ENCODE measurements around the gene RRM2. TPM values are rescaled to one million over a fixed set of nuclear protein-coding genes. Genes with fewer than 3 reads are reported as not detected.

Gene RRM2
- total RNA-seq, 1 donor from 2014 or later: 11.9 TPM

GRCh38 chr2:10159581-10160131 lies 37.1 kb downstream of the RRM2 start:
- H3K4me2 ChIP-seq (ENCODE audit: low read length): no peak overlapping the region
- no peaks in the 10 kb centered on the region for H3K27me3 ChIP-seq (ENCODE audit: insufficient read depth, low read length)
- no peak for DNase-seq (ENCODE audit: low read depth)
- no peaks in the 10 kb centered on the region for H3K9me3 ChIP-seq (ENCODE audit: insufficient read depth, low read depth, low read length)
- peaks cover 3% of the 10 kb centered on the region for H3K4me1 Mint-ChIP-seq (ENCODE audit: low read depth, unreplicated experiment)
- H4K20me1 ChIP-seq (ENCODE audit: insufficient read depth, low read length): no peaks in the 10 kb centered on the region
- H3K4me3 Mint-ChIP-seq (ENCODE audit: unreplicated experiment): no peak overlapping the region
- peak overlapping the region; percentile 19 for H2AFZ ChIP-seq (ENCODE audit: low read depth, low read length)
- H3K27me3 Mint-ChIP-seq (ENCODE audit: low read depth, unreplicated experiment): peaks cover 10% of the 10 kb centered on the region
- no peaks in the 10 kb centered on the region for H3K36me3 ChIP-seq (ENCODE audit: insufficient read depth, low read length)
- H3K4me1 ChIP-seq (ENCODE audit: insufficient read depth, low read length): peaks cover 30% of the 10 kb centered on the region
- no peaks in the 10 kb centered on the region for H3K79me2 ChIP-seq (ENCODE audit: insufficient read depth, low read length)
- H3K36me3 Mint-ChIP-seq (ENCODE audit: low read depth, unreplicated experiment): no peaks in the 10 kb centered on the region
- no peak overlapping the region for H3K4me3 ChIP-seq (ENCODE audit: insufficient read depth, low read depth, low read length)
- no peak for FAIRE-seq
- H3K9ac ChIP-seq (ENCODE audit: low read length): no peak overlapping the region
- TF ChIP-seq, protein P1, sequence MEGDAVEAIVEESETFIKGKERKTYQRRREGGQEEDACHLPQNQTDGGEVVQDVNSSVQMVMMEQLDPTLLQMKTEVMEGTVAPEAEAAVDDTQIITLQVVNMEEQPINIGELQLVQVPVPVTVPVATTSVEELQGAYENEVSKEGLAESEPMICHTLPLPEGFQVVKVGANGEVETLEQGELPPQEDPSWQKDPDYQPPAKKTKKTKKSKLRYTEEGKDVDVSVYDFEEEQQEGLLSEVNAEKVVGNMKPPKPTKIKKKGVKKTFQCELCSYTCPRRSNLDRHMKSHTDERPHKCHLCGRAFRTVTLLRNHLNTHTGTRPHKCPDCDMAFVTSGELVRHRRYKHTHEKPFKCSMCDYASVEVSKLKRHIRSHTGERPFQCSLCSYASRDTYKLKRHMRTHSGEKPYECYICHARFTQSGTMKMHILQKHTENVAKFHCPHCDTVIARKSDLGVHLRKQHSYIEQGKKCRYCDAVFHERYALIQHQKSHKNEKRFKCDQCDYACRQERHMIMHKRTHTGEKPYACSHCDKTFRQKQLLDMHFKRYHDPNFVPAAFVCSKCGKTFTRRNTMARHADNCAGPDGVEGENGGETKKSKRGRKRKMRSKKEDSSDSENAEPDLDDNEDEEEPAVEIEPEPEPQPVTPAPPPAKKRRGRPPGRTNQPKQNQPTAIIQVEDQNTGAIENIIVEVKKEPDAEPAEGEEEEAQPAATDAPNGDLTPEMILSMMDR (IDR thresholded peaks at IDR 0.05; ENCODE audit: insufficient read depth, low read depth, low read length): no peak
- TF ChIP-seq EZH2 (IDR thresholded peaks at IDR 0.05; ENCODE audit: insufficient read depth, low read length): no peak
- H3K9me3 Mint-ChIP-seq (ENCODE audit: unreplicated experiment): no peaks in the 10 kb centered on the region
- H3K27ac Mint-ChIP-seq (ENCODE audit: unreplicated experiment): no peak overlapping the region
- no peak overlapping the region for H3K27ac ChIP-seq (ENCODE audit: low read depth, low read length)

DNA sequence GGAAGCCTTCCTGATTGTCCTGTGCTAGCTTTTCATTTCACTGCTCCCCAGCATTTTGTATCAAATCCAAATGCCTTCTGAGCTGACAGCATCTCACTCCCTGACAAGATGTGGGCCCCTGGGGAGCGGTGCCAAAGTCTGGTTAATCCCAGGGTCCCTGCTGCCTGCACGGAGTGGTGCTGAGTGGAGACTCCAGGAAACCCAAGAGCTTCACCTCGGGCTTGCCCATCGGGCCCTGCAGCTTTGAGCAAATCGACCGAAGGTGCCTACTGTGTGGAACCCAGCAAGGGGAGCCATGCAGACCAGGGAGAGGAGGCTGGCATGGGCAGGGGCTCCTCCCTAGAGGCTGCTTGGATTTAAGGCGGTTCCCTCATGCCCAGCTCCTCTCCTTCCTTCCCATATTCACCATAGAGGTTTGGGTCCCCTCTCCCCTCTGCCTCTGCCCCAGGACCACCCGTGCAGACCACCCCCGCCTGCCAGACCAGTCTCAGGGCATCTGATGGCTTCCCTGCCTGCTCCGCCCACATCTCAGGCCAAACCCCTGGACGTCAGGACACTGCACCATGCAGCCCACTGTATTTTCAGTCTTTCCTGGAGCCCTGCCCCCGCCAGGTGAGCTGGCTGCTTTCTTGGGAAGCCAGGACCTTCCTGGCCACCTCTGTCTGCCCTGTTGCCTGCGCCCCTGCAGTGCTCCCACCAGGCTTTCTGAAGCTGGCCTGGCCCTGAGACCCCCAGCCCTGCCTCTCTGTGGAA lies 37.8 kb downstream of the RRM2 start:
- no peak overlapping the region for H2AFZ ChIP-seq (ENCODE audit: low read depth, low read length)
- FAIRE-seq: no peak

More for the DNA sequence above, 37.8 kb downstream of the RRM2 start:
- no peak for DNase-seq (ENCODE audit: low read depth)
- Histone ChIP-seq H3K27ac (ENCODE audit: low read depth, low read length) (no peak overlapping the region), H3K4me2 (ENCODE audit: low read length) (no peak overlapping the region), H4K20me1 (ENCODE audit: insufficient read depth, low read length) (no peaks in the 10 kb centered on the region), H3K9me3 (ENCODE audit: insufficient read depth, low read depth, low read length) (no peaks in the 10 kb centered on the region), H3K9ac (ENCODE audit: low read length) (no peak overlapping the region), H3K27me3 (ENCODE audit: insufficient read depth, low read length) (no peaks in the 10 kb centered on the region), H3K36me3 (ENCODE audit: insufficient read depth, low read length) (no peaks in the 10 kb centered on the region), H3K4me1 (ENCODE audit: insufficient read depth, low read length) (peaks cover 30% of the 10 kb centered on the region), H3K79me2 (ENCODE audit: insufficient read depth, low read length) (no peaks in the 10 kb centered on the region), H3K4me3 (ENCODE audit: insufficient read depth, low read depth, low read length) (no peak overlapping the region)
- peaks cover 14% of the 10 kb centered on the region for H3K27me3 Mint-ChIP-seq (ENCODE audit: low read depth, unreplicated experiment)
- no peaks in the 10 kb centered on the region for H3K9me3 Mint-ChIP-seq (ENCODE audit: unreplicated experiment)
- H3K4me1 Mint-ChIP-seq (ENCODE audit: low read depth, unreplicated experiment): peaks cover 3% of the 10 kb centered on the region
- no peak overlapping the region for H3K27ac Mint-ChIP-seq (ENCODE audit: unreplicated experiment)
- TF ChIP-seq, protein P1 (IDR thresholded peaks at IDR 0.05; ENCODE audit: insufficient read depth, low read depth, low read length): no peak
- TF ChIP-seq EZH2 (IDR thresholded peaks at IDR 0.05; ENCODE audit: insufficient read depth, low read length): no peak
- H3K36me3 Mint-ChIP-seq (ENCODE audit: low read depth, unreplicated experiment): no peaks in the 10 kb centered on the region
- H3K4me3 Mint-ChIP-seq (ENCODE audit: unreplicated experiment): no peak overlapping the region

All from astrocyte (in vitro differentiated cells and primary cell).